Left kidney (tissue), 2 donors: ENCODE measurements around the gene FRMD4B. TPM values are rescaled to one million over a fixed set of nuclear protein-coding genes. Genes with fewer than 3 reads are reported as not detected.

Source experiments
- DNase-seq: peaks from one replicate; pipeline ENCODE4 v3.0.0-alpha.2; 2013
- polyA plus RNA-seq: library from polyadenylated mRNA; unstranded; fragments of 120-200 nt; gene quantifications from one replicate; pipeline ENCODE4 v1.2.1, GENCODE V29; 2013; ENCODE audit not compliant: insufficient read length

Gene FRMD4B
- polyA plus RNA-seq, 1 donor: 48.7 TPM

GRCh38 chr3:69406163-69406562 is 20.3 kb upstream of the FRMD4B start:
- DNase-seq: no peak

- no peak for DNase-seq
These were observed 19.2 kb upstream of the FRMD4B start for GRCh38 chr3:69405067-69405466.

GRCh38 chr3:69403454-69403853 is 17.6 kb upstream of the FRMD4B start:
- DNase-seq: no peak

DNA sequence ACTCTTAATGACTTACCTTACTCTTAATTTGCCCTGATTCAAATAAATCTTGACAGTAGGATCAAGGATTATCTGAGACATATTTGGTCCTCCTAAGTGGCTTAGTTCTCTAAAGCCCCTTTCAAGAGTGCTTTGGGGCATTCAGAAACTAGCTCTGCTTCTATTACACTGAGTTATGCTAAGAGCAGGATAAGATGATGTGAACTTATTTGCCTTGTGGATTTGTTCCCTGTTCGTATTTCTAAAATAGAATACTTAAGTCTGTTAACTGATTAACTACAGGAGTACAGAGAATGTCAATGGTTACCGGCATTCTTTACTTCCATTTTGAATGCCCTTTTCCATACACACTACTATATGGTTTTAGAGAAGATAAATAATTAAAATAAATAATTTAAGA is 14.8 kb upstream of the FRMD4B start:
- no peak for DNase-seq

DNA sequence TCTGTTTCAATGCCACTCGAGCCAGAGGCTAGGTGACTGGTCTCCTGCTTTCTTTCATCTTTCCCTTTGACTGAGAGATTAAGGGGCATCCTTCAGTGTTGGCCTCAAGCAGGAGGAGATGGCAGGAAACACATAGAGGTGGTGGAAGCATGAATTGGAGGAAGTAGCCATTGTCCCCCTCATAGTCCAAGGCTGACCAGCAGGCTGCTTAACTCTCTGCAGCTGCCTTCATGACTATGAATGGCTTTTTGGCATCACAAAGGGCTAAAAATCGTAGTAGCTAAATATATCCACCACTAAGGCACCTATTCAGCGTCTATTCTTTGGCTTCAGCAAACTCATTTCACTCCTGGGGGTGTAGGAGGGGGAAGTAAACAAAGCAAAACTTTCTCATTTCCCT is 7.0 kb upstream of the FRMD4B start:
- DNase-seq: no peak

DNA sequence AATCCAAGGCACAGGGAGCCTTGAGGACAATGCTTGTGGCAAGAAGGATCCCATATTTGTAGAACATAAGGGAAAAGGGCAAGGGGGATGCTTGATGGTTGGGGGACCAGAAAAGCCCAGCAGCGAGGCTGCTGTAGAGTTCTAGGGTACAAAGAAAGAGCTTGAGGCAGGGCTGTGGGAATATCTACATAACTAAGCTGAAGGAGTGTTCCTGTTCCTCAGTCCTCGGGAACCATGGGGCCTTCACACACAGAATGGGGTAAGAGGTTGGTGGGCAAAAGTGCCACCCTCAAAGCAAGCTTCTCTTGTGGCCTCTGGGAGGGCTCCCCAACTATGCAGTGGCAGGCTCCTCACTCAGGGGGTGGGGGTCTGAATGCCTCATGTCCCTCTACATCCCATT is 6.5 kb upstream of the FRMD4B start:
- DNase-seq: no peak

GRCh38 chr3:69391554-69391953 is 5.7 kb upstream of the FRMD4B start:
- no peak for DNase-seq

GRCh38 chr3:69390771-69391170 is 4.9 kb upstream of the FRMD4B start:
- no peak for DNase-seq

DNA sequence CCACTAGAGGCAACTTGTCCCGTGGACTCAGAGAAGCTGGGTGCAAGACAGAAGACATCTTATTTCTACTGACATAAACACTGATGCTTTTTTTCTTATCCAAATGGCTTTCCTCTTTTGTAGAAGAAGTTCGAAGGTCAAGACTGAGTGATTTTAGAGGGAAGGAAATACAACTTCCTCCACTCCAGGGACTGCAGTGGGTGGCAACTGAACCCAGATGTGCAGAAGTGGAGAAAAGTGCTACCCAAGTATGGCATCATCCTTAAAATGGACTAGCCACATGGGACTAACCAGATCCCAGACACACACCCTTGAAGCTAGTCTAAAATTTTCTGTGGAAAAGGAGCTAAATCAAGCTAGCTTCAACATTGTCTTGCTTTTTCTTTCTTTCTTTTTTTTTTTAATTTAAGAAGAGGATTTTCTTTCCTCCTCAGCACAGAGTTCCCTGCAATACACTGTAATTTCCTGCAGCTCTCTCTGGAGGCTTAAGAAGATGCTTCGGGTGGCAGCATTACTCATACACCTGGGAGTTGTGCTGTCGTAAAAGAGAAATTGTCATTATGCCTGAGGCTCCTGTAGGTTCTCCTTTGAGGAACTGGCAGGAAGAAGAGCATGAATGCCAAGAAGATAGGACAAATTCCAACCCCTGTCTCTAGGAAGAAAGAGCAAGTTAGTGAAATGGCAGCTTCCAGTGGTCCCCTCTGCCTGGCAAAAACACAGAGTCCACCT is 3.8 kb upstream of the FRMD4B start:
- no peak for DNase-seq

DNA sequence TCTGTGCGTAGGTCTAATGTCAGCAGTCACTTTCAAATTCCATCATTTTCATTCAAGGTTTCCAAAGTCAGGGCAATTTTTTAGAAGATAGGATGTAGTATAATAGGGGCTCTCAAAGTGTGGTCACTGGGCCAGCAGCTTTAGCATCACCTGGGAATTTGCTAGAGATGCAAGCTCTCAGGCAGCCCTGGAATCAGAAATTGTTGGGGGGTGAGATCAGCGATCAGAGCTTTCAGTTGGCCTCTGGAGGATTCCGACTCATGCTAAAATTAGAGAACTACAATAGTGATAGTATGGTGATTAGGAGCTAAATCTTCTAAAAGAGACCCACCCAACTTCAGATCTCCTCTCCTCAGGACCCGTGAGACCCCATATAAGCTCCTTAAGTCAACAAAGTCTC is 2.4 kb upstream of the FRMD4B start:
- DNase-seq: no peak

- DNase-seq: no peak
These were observed 883 bp upstream of the FRMD4B start for GRCh38 chr3:69386556-69387385.

DNA sequence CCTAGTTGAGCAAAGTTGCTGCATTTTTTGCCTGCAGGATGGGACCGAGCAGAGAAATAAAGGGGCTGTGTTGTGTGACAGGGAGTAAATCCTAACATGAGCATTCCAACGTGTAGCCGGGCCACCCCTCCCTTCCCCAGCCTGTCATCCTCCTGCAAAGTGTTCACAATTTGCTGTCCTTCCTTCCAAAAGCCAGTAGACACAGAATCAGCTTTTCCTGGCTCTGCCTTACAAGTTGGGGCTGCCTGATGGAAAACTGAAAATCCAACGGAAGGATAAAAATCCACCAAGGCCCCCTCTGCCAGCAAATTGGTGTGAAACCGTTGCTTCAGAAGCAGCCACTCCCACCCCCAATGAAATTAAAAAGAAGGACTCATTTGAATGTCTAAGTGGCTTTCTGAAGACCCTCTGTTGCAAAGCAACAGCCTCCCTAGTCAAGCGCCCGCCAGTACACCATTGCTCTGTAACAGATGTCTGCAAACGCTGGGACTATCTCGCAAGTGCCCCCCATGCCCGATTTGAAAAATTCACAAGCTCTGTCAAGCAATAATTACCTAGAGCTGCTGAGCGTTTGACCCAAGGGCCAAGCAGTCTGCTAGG is 665 bp downstream of the FRMD4B start:
- peak; percentile 11 for DNase-seq

- DNase-seq: no peak
These were observed 1.6 kb downstream of the FRMD4B start for GRCh38 chr3:69384326-69384725.

DNA sequence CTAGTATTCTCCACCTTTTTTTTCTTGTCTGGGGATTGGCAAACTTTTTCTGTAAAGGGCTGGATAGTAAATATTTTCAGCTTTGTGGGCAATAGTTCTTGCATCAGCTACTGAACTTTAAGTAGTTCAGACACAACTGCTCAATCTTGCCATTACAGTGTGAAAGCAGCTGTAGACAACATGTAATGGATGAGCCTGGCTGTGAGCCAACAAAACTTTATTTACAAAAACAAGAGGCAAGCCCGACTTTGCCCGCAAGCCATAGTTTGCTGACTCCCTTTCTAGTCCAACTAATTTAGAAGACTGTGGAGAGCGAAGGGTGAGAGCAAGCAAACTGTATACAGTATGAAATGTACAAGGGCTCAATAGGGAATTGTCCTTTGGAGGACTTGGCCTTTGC is 6.2 kb downstream of the FRMD4B start:
- no peak for DNase-seq

GRCh38 chr3:69378112-69378802 is 7.6 kb downstream of the FRMD4B start:
- DNase-seq: no peak

DNA sequence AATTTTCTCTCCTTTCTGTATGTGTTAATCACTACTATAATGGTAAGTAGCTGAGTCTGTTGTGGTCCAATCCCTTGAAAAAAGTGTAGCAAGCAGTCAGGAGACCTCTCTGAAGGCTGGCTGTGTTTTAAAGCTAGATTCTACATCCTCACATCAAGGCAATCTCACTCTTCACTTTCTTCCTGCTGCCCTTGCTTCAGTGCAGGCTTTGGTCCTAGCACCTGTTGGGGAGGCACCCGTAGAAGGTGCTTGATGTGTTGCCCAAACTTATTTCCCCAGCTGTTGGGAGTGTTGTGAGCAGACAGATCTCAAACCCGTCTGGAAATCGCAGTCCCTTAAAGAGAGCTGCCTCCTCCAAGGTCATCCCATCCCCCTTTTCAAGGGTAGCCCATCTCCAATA is 8.6 kb downstream of the FRMD4B start:
- DNase-seq: no peak

DNA sequence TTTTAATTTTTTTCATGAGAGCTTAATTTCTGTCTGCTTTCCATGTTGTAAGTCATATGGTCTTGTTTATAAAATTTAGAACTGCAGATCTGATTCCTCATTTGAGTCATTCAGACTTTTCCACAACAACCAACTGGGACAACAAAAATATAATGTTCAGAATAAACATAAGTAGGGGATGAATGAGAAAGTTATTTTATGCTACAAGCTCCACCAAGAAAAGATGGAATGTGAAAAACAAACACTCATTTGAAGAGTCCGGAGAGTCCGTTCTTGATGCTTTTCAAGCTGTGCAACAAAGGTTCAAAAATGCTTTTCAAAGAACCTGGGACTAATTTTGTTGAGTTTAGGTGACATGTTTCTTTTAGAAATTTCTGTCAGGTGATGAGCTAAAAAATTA is 9.2 kb downstream of the FRMD4B start:
- no peak for DNase-seq

GRCh38 chr3:69371816-69372215 is 14.1 kb downstream of the FRMD4B start:
- DNase-seq: no peak

DNA sequence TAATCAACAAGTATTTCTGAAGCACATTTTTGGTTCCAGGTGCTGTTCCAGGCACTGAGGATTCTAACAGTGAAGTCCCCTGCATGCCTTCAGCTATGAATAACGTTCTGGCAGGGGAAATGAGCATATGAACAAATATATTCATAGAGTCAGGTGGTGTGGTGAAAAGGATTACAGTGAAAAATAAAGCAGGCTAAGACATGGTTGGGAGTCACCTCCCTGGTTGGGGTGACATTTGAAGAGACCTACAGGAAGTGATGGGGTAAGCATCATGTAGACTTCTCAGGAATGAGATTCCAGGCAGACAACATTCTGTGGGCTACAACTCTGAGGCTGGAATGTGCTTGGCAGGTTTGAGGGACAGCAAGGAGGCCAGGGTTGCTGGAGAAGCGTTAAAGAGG is 15.0 kb downstream of the FRMD4B start:
- DNase-seq: no peak

DNA sequence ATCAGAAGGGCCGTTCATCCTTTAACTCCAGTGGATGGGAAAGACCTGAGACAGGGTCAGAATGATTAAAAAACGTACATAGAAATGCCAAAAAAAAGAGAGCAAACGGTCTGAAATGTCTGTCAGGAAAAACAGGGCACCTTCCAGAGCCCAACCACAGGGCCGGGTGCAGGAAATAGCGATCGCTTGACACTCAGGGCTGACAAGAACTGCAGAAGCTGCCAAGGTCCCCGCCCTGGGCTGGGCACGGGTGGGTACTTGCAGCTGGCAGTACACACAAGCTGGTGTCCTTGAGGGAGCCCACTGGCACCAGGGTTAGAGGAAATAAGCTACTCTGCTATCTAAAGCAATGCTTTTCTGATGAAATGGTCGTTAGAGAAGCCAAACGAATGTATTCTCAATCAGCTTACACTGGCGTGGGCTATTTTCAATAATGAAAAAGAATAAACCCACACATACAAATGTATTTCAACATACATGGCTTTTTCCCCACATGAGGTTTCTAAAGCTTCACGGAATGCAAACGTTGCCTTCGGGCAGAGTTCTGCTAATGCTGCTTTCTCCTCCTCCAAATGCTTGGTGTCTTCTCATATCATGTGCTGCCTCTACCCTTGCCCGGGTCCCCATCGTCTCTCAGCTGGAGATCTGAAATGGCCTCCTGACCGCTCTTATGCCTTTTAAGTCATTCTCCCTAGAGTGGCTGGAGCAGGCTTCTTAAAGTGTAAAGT is 15.6 kb downstream of the FRMD4B start:
- DNase-seq: no peak

GRCh38 chr3:69368129-69368741 is 17.7 kb downstream of the FRMD4B start:
- DNase-seq: no peak

DNA sequence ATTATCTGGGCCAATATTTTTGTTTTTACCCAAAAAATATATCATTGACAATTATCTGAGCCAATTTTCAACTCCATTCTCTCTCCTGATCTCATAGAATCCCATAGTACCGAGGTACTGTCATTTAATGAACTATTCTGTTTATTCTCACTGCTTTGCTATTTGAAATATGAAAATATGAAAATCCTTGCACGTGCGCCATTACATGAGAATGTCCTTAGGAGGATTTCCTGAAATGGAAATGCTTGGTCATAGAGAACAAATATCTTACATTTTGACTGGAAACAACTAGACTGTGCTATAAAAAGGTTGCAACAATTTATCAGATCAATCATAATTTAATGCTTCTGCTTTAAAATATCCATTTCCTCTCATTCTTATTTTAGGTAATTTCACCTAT is 18.3 kb downstream of the FRMD4B start:
- DNase-seq: no peak
